Fibroblast of pulmonary artery (primary cell): ENCODE data around the gene KIAA1755.

Experiments used
- DNase-seq: peaks from one replicate; pipeline ENCODE4 v3.0.0-alpha.2; 2010; ENCODE audit warnings: low read depth
- H3K4me3 ChIP-seq: replicated peaks from 2 replicates; pipeline ENCODE4 v1.5.1; 2011; ENCODE audit warnings: low read depth, mild to moderate bottlenecking, control low read depth, low read length, moderate library complexity
- CTCF ChIP-seq: IDR thresholded peaks from 2 replicates; pipeline ENCODE4 v1.5.1; 2011; ENCODE audit warnings: mild to moderate bottlenecking, control low read depth, low read length, inconsistent platforms; ENCODE audit errors: missing control alignments

Gene KIAA1755

GRCh38 chr20:38197619-38198018, 62.9 kb downstream of the KIAA1755 start:
- no peak overlapping the region for H3K4me3 ChIP-seq
- no peak for TF ChIP-seq CTCF
- no peak for DNase-seq

- TF ChIP-seq CTCF = no peak
- no peak overlapping the region for H3K4me3 ChIP-seq
- peak; percentile 30 for DNase-seq
Measured at GRCh38 chr20:38197217-38197616, 63.3 kb downstream of the KIAA1755 start.

GRCh38 chr20:38196592-38196991, 63.9 kb downstream of the KIAA1755 start:
- no peak for TF ChIP-seq CTCF
- peak; percentile 94 for DNase-seq
- no peak overlapping the region for H3K4me3 ChIP-seq

GRCh38 chr20:38196076-38196475, 64.5 kb downstream of the KIAA1755 start:
- no peak for TF ChIP-seq CTCF
- H3K4me3 ChIP-seq = no peak overlapping the region
- no peak for DNase-seq

GRCh38 chr20:38195521-38195920, 65.0 kb downstream of the KIAA1755 start:
- no peak for DNase-seq
- TF ChIP-seq CTCF = no peak
- H3K4me3 ChIP-seq = no peak overlapping the region

- DNase-seq = no peak
- TF ChIP-seq CTCF = no peak
Measured at GRCh38 chr20:38194971-38195504, 65.5 kb downstream of the KIAA1755 start.

GRCh38 chr20:38193586-38194105, 66.9 kb downstream of the KIAA1755 start:
- DNase-seq = no peak
- TF ChIP-seq CTCF = no peak
- no peak overlapping the region for H3K4me3 ChIP-seq

More at GRCh38 chr20:38194971-38195504, 65.5 kb downstream of the KIAA1755 start:
- no peak overlapping the region for H3K4me3 ChIP-seq
